Measurements from ENCODE around the gene RAB40C.
A peak's percentile ranks its signal among the peaks of the same experiment; 100 is the strongest.

RAB40C gene

GRCh38 chr16:633336-634050 is 43.6 kb downstream of the RAB40C start:
- DNase-seq, result no peak

GRCh38 chr16:634051-634670 is 44.3 kb downstream of the RAB40C start:
- DNase-seq, result no peak

- DNase-seq, result no peak
These were observed 45.1 kb downstream of the RAB40C start for GRCh38 chr16:634996-635395.

- no peak for DNase-seq
These were observed 45.8 kb downstream of the RAB40C start for GRCh38 chr16:635573-636205.

- peak; percentile 98 for DNase-seq
These were observed 46.6 kb downstream of the RAB40C start, which contains the start of gene METTL26 for GRCh38 chr16:636206-637080. Gene METTL26 (minus strand): TSS chr16:636305. CDS start chr16:636290, 15 bp downstream.

GRCh38 chr16:637081-638018 is 47.5 kb downstream of the RAB40C start:
- DNase-seq, result peak; percentile 95

GRCh38 chr16:638034-638543 is 48.2 kb downstream of the RAB40C start:
- DNase-seq, result no peak

GRCh38 chr16:638836-639235 is 49.0 kb downstream of the RAB40C start:
- no peak for DNase-seq

GRCh38 chr16:640614-641013 is 50.7 kb downstream of the RAB40C start:
- DNase-seq, result no peak

- DNase-seq, result peak; percentile 80
These were observed 51.7 kb downstream of the RAB40C start, which contains the start of gene MCRIP2 for GRCh38 chr16:641326-642188. Gene MCRIP2 (plus strand): TSS chr16:641828. CDS start chr16:641992, 164 bp downstream.

- DNase-seq, result no peak
These were observed 52.6 kb downstream of the RAB40C start for GRCh38 chr16:642189-643049.

GRCh38 chr16:643050-643368 is 53.1 kb downstream of the RAB40C start:
- no peak for DNase-seq

- DNase-seq, result no peak
These were observed 54.7 kb downstream of the RAB40C start for GRCh38 chr16:644556-644955.

GRCh38 chr16:645852-646678 is 56.2 kb downstream of the RAB40C start:
- no peak for DNase-seq

GRCh38 chr16:646679-647172 is 56.9 kb downstream of the RAB40C start:
- DNase-seq, result no peak

GRCh38 chr16:647173-647902 is 57.5 kb downstream of the RAB40C start:
- DNase-seq, result no peak

GRCh38 chr16:648071-648780 is 58.4 kb downstream of the RAB40C start:
- no peak for DNase-seq

All from right forelimb (tissue), 1 donor.